ENCODE results near the gene TLR7.

TLR7 gene

GRCh38 chrX:12930150-12930549 lies 63.3 kb downstream of the TLR7 start:
- DNase-seq (ENCODE audit: low read depth in 2 of 2), result no peak

GRCh38 chrX:12932244-12932643 lies 65.4 kb downstream of the TLR7 start:
- DNase-seq (ENCODE audit: low read depth in 2 of 2), result no peak

- DNase-seq (ENCODE audit: low read depth in 2 of 2), result no peak
Observed at GRCh38 chrX:12934850-12935249, 68.0 kb downstream of the TLR7 start.

- no peak for DNase-seq (ENCODE audit: low read depth in 2 of 2)
Observed at GRCh38 chrX:12936947-12937346, 70.1 kb downstream of the TLR7 start.

Data from activated CD8-positive, alpha-beta memory T cell treated with anti-CD3 and anti-CD28 coated beads for 4 hours (primary cell).